ENCODE results near the gene CRACR2A. TPM values are rescaled to one million over a fixed set of nuclear protein-coding genes. Genes with fewer than 3 reads are reported as not detected.

CRACR2A gene
- total and polyA plus RNA-seq, 2 of the 4 experiments (the other 2 are of a cell fraction) = 0.54 to 0.60 TPM

- Histone ChIP-seq H4K8ac (ENCODE audit: low read depth in 2 of 2, low read length in 2 of 2) (no peak overlapping the region), H2BK20ac (ENCODE audit: low read depth, low read length) (no peak overlapping the region), H3K23ac (ENCODE audit: low read depth, low read length) (no peak overlapping the region), H3K9me3 (ENCODE audit: control insufficient read depth, insufficient read depth, low read length) (no peaks in the 10 kb centered on the region), H2BK5ac (ENCODE audit: low read depth, low read length, poor library complexity, severe bottlenecking) (no peak overlapping the region), H4K91ac (ENCODE audit: insufficient read depth, low read depth, low read length) (no peak overlapping the region), H2AFZ (replicated peaks; ENCODE audit: low read length, poor library complexity) (no peak overlapping the region), H4K20me1 (ENCODE audit: insufficient read depth, low read length) (no peaks in the 10 kb centered on the region), H3K36me3 (ENCODE audit: control insufficient read depth, insufficient read depth, low read length) (no peaks in the 10 kb centered on the region), H2BK15ac (ENCODE audit: low read depth, low read length) (no peak overlapping the region), H2AK9ac (replicated peaks; ENCODE audit: low read depth, low read length, poor library complexity) (no peak overlapping the region), H3K9me1 (ENCODE audit: insufficient read depth, low read length) (no peaks in the 10 kb centered on the region), H3K56ac (ENCODE audit: extremely low read depth, insufficient read depth, low read length) (no peak overlapping the region), H2BK120ac (ENCODE audit: low read depth, low read length) (no peak overlapping the region), H3K4ac (ENCODE audit: low read depth, low read length) (no peak overlapping the region), H3K4me2 (ENCODE audit: low read depth, low read length) (no peak overlapping the region), H3K18ac (ENCODE audit: low read depth, low read length) (no peak overlapping the region), H3K4me1 (ENCODE audit: control insufficient read depth, insufficient read depth, low read length) (no peaks in the 10 kb centered on the region), H3K79me1 (ENCODE audit: low read depth in 1 of 2, low read length in 2 of 2) (no peaks in the 10 kb centered on the region), H3K4me3 (ENCODE audit: insufficient read depth, low read depth, low read length) (no peak overlapping the region), H3K14ac (replicated peaks; ENCODE audit: low read depth, low read length) (no peak overlapping the region), H3K27ac (ENCODE audit: insufficient read depth, low read length) (no peak overlapping the region), H3K9ac (ENCODE audit: low read depth, low read length) (no peak overlapping the region), H3K27me3 (ENCODE audit: control insufficient read depth, insufficient read depth, low read length) (no peaks in the 10 kb centered on the region; the same call in 1 of the 2 replicates), H4K5ac (ENCODE audit: low read depth, low read length) (no peak overlapping the region), H2AK5ac (ENCODE audit: low read depth, low read length) (no peak overlapping the region)
- BruUV-seq (replicated peaks) = no TSS peak
- POLR2A ChIA-PET (ENCODE audit: unreplicated experiment) = no interaction called here
- DNase-seq = no peak
- no peak for ATAC-seq (ENCODE audit: low read depth)
- CTCF ChIA-PET = no interaction called here
- WGBS, 2 experiments (ENCODE audit: extremely low coverage in 2 of 2, insufficient read length in 1 of 2) = 77% methylated on average over 14 of the region's 30 CpGs; no CpG with 5 or more reads in 1 of the 2 experiments
- TF ChIP-seq USF2 (IDR thresholded peaks at IDR 0.05; ENCODE audit: low read depth, low read length) = no peak
- TF ChIP-seq RCOR1 (IDR thresholded peaks at IDR 0.05; ENCODE audit: insufficient replicate concordance, low read length) = no peak
- no peak for TF ChIP-seq CTCF (conservative IDR thresholded peaks at IDR 0.05; ENCODE audit: low read depth, low read length)
- no peak for TF ChIP-seq POLR2A (IDR thresholded peaks at IDR 0.05; ENCODE audit: low read depth, low read length)
- TF ChIP-seq BHLHE40 (IDR thresholded peaks at IDR 0.05; ENCODE audit: low read depth, low read length) = no peak
- TF ChIP-seq RAD21 (IDR thresholded peaks at IDR 0.05; ENCODE audit: low read length) = no peak
- no peak for TF ChIP-seq MAFK (IDR thresholded peaks at IDR 0.05; ENCODE audit: low read depth, low read length)
- no peak for TF ChIP-seq FOS (IDR thresholded peaks at IDR 0.05; ENCODE audit: low read depth, low read length)
- no peak for TF ChIP-seq SMC3 (IDR thresholded peaks at IDR 0.05; ENCODE audit: low read depth, low read length)
- TF ChIP-seq RFX5 (IDR thresholded peaks at IDR 0.05; ENCODE audit: low read depth, low read length) = no peak
- no peak for TF ChIP-seq MXI1 (IDR thresholded peaks at IDR 0.05; ENCODE audit: borderline replicate concordance, low read depth, low read length)
- no peak for TF ChIP-seq CHD1 (IDR thresholded peaks at IDR 0.05; ENCODE audit: low read depth, low read length)
- TF ChIP-seq NFE2L2 (IDR thresholded peaks at IDR 0.05; ENCODE audit: low read depth, low read length) = no peak
- no peak for TF ChIP-seq ELK1 (IDR thresholded peaks at IDR 0.05; ENCODE audit: borderline replicate concordance, low read depth, low read length)
- TF ChIP-seq MAZ (IDR thresholded peaks at IDR 0.05; ENCODE audit: borderline replicate concordance, low read depth, low read length) = no peak
- TF ChIP-seq CEBPB (IDR thresholded peaks at IDR 0.05; ENCODE audit: low read depth, low read length) = no peak
- dilution Hi-C loops (cut with HindIII; ENCODE audit: low sequenced_read_pairs, unreplicated experiment) (no loop called here), in situ Hi-C loops (cut with MboI; ENCODE audit: low sequenced_read_pairs) (no loop called here), intact Hi-C loops (cut with micrococcal nuclease) (no loop called here)
Measured at GRCh38 chr12:3592856-3593625, 159.9 kb downstream of the CRACR2A start.

Data from IMR-90 (cell line).